ENCODE data around the gene KPRP.

DNA sequence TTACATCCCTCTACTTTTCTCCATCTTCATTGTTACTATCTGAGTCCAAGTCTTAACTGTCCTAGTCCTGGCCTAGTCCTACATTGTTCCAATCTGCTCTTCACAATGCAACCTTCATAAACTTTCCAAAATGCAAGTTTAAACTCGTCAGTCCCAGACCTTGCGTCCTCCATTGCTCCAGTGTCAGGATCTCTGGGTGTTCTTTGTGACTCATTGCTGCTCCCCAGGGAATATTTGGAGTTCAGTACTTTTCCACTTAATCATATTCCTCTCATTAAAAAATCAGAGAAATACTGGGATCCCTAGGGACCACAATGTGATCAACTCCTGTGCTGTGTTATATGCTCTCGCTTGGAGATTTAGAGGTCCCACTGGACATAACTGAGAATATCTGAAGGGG is 18.0 kb upstream of the KPRP start:
- no peak for TF ChIP-seq CTCF (IDR thresholded peaks at IDR 0.05)
- no peak for TF ChIP-seq POLR2A (IDR thresholded peaks at IDR 0.05)

Data from gastroesophageal sphincter (tissue), 3 donors.